HG03457 (cell line): ENCODE results near the gene TCP11X1.
"Not testable (repeated sequence)": the region's sequence is repeated elsewhere in the genome, so short reads cannot be mapped to it uniquely, and the experiment has no call there.

Experiments
- ATAC-seq: cut with Tn5 transposase; IDR thresholded peaks from one replicate; pipeline ENCODE4 v1.9.1; 2021; ENCODE audit warnings: moderate number of reproducible peaks; ENCODE audit not compliant: unreplicated experiment

The TCP11X1 gene

DNA sequence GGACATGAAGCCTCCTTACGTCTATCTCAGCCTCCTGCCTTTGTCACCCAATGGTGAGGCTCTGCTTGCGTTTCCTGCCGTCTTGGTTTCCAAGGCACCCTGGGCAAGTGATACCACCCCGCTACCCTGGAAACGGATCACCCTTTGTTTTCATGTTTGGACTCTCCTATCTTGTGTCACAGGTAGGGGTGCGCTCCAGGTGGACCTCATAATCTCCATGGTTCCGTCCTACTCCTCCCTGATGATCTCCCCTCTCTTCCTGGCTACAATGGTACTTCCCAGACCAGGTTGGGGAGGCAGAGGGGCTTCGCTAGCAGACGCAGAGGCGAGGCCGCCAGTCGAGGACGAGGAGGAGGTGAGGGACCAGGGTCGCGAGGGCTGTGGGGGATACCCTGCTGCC is at the start of gene TCP11X1:
Gene TCP11X1, plus strand, starts transcription at position 316 of the 400 bp plus-strand sequence.
- not testable (repeated sequence) for ATAC-seq

DNA sequence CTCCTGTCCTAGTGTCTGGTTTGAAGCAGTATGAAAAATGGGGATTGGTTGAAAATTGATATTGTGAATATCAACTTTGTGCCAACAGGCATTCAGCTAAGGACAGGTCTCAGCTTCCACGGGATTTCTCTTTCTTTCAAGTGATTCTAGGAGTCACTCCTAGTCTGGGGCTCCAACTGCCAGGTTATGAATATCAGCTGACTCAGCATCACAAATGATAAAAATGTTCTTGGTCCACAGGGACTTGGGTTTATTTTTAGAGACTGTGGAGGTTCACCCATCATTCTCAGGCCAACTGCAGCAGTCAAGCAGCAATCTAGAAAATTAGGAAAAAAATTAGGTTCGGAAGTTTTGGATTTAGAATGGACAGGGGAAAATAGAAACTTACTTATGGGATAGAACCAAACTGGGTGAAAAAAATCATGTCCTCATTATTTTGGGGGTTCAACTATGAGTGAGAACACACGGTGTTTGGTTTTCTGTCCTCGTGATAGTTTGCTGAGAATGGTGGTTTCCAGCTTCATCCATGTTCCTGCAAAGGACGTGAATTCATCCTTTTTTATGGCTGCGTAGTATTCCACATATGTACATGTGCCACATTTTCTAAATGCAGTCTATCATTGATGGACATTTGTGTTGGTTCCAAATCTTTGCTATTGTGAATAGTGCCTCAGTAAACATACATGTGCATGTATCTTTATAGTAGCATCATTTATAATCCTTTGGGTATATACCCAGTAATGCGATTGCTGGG is 29.0 kb upstream of the TCP11X1 start:
- ATAC-seq, result no peak

DNA sequence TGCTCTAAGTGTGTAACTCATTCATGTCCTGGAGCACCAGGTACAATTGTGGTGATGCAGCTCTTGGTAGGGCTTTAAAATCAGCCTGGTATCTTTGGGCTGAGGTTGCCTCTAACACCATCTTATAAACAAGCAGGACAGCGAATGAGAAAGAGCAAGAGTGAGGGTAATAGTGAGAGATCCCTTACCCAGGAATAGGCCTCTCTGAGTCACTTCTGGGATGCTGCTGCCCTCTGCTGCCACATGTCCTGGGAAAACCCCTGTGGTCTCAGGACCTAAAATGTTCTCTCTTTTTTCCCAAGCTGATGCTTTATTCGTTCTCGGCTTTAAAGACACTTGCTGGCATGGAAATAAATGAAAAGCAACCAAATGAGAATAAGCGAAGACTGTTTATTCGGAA is 7.2 kb upstream of the TCP11X1 start:
- not testable (repeated sequence) for ATAC-seq

DNA sequence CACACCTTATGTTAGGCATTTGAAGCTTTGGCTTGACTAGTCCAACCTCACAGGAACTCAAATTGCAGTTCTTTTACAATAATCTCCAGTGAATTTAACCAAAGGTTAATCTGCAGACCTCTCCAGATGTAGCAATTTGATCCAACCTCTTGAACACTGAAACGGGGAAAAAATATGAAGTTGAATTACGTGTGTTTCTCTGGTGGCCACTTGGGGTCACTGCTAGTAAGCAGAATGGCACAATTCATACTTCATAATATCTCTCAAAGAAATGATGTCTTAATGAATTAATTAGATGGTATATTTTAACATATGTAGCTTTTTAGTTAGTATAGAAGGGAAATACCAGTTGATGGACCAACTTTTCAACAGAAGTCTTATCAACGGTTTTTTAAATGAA is 1.4 kb downstream of the TCP11X1 start:
- ATAC-seq, result not testable (repeated sequence)

DNA sequence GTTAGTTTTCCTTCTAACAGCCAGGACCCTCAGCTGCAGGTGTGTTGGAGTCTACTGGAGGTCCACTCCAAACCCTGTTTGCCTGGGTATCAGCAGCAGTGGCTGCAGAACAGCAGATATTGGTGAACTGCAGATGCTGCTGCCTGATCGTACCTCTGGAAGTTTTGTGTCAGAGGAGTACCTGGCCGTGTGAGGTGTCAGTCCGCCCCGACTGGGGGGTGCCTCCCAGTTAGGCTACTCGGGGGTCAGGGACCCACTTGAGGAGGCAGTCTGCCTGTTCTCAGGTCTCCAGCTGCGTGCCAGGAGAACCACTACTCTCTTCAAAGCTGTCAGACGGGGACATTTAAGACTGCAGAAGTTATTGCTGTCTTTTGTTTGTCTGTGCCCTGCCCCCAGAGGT is 20.6 kb downstream of the TCP11X1 start:
- not testable (repeated sequence) for ATAC-seq

DNA sequence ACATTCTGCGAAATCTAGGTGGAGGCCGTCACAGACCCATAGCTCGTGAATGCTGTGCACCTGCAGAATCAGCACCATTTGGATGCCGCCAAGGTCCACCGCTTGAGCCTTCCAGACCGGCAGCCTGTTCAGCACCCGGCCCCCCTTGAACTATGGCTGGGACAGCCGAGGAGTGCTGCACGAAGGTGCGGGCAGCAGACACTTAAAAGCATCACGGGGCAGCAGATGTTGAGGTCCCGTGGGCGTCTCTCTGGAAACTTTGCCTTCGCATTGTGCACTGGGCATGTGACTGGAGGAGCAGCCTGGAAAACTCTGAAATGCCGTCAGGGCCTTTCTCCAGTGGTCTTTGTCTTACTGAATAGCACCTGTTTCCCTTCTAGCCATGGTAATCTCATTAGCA is 25.2 kb downstream of the TCP11X1 start:
- not testable (repeated sequence) for ATAC-seq

DNA sequence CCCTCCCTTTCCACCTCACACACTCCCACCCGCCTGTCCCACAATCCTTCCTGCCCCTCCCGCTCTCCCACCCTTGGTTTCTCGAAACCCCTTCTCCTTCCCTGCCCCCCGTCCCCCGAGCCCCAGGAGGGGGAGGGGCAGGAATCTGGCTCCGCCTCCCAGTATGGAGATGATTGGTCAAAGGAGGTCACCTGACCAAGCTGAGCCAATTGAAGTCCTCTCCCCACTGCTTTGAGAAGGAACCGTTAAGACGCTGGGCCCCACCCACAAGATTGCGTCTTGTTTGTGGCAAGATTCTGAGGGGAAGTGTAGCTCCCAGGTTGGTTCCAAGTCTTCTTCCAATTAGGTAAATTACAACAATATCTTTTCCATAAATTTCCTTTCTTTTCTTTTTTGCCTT is 31.8 kb downstream of the TCP11X1 start, which contains the start of gene NXF2:
Gene NXF2, plus strand, starts transcription at position 275 of the 400 bp plus-strand sequence. CDS start 59,912 bp downstream, outside the sequence.
- not testable (repeated sequence) for ATAC-seq

DNA sequence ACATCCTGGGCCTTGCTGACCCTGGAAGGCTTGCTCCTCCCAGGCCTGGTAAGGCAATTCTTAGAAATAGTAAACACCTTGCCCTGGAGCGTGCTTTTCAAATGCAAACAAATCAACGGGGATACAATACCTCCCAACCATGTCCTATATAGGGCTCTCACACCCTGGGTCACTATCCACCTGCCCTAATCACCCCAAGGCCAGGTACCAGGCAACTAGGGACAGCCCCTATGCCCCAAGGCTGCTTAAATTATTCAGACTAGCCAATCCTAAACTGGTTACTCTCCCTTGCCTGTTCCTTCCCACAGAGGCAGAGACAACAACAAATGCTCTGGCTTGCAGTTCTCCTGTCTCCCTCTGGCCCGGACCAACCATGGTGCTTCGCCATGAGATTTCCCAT is 57.1 kb downstream of the TCP11X1 start:
- not testable (repeated sequence) for ATAC-seq
